ENCODE data around the gene KCNJ16.

Gene KCNJ16

GRCh38 chr17:70115126-70115525 is 40.1 kb downstream of the KCNJ16 start:
- DNase-seq (ENCODE audit: extremely low read depth, low read depth): no peak
- no peak for TF ChIP-seq CTCF (IDR thresholded peaks at IDR 0.05; ENCODE audit: low read depth, low read length)

GRCh38 chr17:70116919-70117318 is 41.9 kb downstream of the KCNJ16 start:
- TF ChIP-seq CTCF (IDR thresholded peaks at IDR 0.05; ENCODE audit: low read depth, low read length): no peak

GRCh38 chr17:70119545-70119944 is 44.5 kb downstream of the KCNJ16 start:
- DNase-seq (ENCODE audit: extremely low read depth, low read depth): no peak
- no peak for TF ChIP-seq CTCF (IDR thresholded peaks at IDR 0.05; ENCODE audit: low read depth, low read length)

More at GRCh38 chr17:70116919-70117318, 41.9 kb downstream of the KCNJ16 start:
- no peak for DNase-seq (ENCODE audit: extremely low read depth, low read depth)

- no peak for DNase-seq (ENCODE audit: extremely low read depth, low read depth)
- no peak for TF ChIP-seq CTCF (IDR thresholded peaks at IDR 0.05; ENCODE audit: low read depth, low read length)
Measured at GRCh38 chr17:70119983-70120382, 45.0 kb downstream of the KCNJ16 start.

GRCh38 chr17:70120425-70120824 is 45.4 kb downstream of the KCNJ16 start:
- no peak for DNase-seq (ENCODE audit: extremely low read depth, low read depth)
- no peak for TF ChIP-seq CTCF (IDR thresholded peaks at IDR 0.05; ENCODE audit: low read depth, low read length)

GRCh38 chr17:70121126-70121525 is 46.1 kb downstream of the KCNJ16 start:
- DNase-seq (ENCODE audit: extremely low read depth, low read depth): no peak
- no peak for TF ChIP-seq CTCF (IDR thresholded peaks at IDR 0.05; ENCODE audit: low read depth, low read length)

GRCh38 chr17:70123193-70123592 is 48.2 kb downstream of the KCNJ16 start:
- no peak for DNase-seq (ENCODE audit: extremely low read depth, low read depth)
- no peak for TF ChIP-seq CTCF (IDR thresholded peaks at IDR 0.05; ENCODE audit: low read depth, low read length)

All from AG09319 (cell line).